ENCODE measurements around the gene PALM.

- TF ChIP-seq, protein P1, sequence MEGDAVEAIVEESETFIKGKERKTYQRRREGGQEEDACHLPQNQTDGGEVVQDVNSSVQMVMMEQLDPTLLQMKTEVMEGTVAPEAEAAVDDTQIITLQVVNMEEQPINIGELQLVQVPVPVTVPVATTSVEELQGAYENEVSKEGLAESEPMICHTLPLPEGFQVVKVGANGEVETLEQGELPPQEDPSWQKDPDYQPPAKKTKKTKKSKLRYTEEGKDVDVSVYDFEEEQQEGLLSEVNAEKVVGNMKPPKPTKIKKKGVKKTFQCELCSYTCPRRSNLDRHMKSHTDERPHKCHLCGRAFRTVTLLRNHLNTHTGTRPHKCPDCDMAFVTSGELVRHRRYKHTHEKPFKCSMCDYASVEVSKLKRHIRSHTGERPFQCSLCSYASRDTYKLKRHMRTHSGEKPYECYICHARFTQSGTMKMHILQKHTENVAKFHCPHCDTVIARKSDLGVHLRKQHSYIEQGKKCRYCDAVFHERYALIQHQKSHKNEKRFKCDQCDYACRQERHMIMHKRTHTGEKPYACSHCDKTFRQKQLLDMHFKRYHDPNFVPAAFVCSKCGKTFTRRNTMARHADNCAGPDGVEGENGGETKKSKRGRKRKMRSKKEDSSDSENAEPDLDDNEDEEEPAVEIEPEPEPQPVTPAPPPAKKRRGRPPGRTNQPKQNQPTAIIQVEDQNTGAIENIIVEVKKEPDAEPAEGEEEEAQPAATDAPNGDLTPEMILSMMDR (IDR thresholded peaks at IDR 0.05; ENCODE audit: low read depth, low read length, missing input control), result no peak
- TF ChIP-seq FOXA1 (IDR thresholded peaks at IDR 0.05) (no peak), REST (IDR thresholded peaks at IDR 0.05) (no peak), RAD21 (IDR thresholded peaks at IDR 0.05) (no peak), YY1 (IDR thresholded peaks at IDR 0.05) (no peak), TAF1 (conservative IDR thresholded peaks at IDR 0.05) (no peak), EGR1 (IDR thresholded peaks at IDR 0.05; ENCODE audit: low read depth in 2 of 2) (no peak), SP1 (IDR thresholded peaks at IDR 0.05) (no peak), GABPA (IDR thresholded peaks at IDR 0.05 in 1 of 2, conservative IDR thresholded peaks at IDR 0.05 in 1 of 2) (no peak), JUND (IDR thresholded peaks at IDR 0.05) (no peak)
- TF ChIP-seq, protein P2, sequence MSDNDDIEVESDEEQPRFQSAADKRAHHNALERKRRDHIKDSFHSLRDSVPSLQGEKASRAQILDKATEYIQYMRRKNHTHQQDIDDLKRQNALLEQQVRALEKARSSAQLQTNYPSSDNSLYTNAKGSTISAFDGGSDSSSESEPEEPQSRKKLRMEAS (IDR thresholded peaks at IDR 0.05), result no peak
These were observed 55.1 kb downstream of the PALM start for GRCh38 chr19:763869-764268.
